Measurements from ENCODE around the gene SPC24.

DNA sequence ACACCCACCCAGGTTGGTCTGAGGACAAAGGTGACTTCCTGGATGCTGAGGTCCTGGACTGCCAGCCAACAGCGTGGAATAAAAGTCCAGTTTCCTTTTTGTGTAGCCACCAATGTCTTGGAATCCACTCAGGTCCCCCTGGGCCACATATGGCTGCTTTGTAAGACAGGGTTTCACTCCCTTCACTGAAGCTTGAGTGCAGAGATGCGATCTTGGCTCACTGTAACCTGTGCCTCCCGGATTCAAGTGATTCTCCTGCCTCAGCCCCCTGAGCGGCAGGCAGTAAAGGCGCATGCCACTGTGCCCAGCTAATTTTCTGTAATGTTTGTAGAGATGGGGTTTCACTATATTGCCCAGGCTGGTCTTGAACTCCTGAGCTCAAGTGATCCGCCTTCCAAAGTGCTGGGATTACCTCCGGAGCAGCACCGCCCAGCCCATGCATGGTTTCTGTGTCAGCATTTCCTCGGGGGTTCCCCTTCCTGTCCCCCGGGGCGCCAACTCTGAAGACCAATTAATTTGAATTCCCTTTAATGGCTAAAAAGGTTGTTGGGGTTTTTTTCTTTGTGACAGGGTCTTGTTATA, 24.2 kb upstream of the SPC24 start:
- TF ChIP-seq SIN3A (IDR thresholded peaks at IDR 0.05; ENCODE audit: borderline replicate concordance, insufficient read depth, low read length) (no peak), POLR2AphosphoS5 (IDR thresholded peaks at IDR 0.05; ENCODE audit: low read depth, low read length) (no peak), TAF1 (IDR thresholded peaks at IDR 0.05; ENCODE audit: borderline replicate concordance, insufficient read depth, low read length) (no peak), REST (IDR thresholded peaks at IDR 0.05; ENCODE audit: insufficient read depth in 1 of 2, low read depth in 2 of 2, low read length in 2 of 2) (no peak), FOXP2 (optimal IDR thresholded peaks at IDR 0.05; ENCODE audit: borderline replicate concordance, extremely low read depth, extremely low read length, insufficient read depth) (no peak)
